ENCODE results near the gene PHLDB1. TPM values are rescaled to one million over a fixed set of nuclear protein-coding genes. Genes with fewer than 3 reads are reported as not detected.

Gene PHLDB1
- total and polyA plus RNA-seq, 4 donors, result 4.8 to 15.4 (median 6.0) TPM

GRCh38 chr11:118629761-118630661, 22.6 kb downstream of the PHLDB1 start:
- DNase-seq (ENCODE audit: low spot score), result no peak
- Histone ChIP-seq H3K9ac (ENCODE audit: low read depth in 1 of 2, low read length in 2 of 2) (no peak overlapping the region), H3K27ac (ENCODE audit: low read depth in 1 of 2, low read length in 2 of 2) (no peak overlapping the region), H3K4me1 (ENCODE audit: control insufficient read depth in 4 of 4, insufficient read depth in 4 of 4, low read length in 3 of 4) (peaks cover 0 to 10% (median 4%) of the 10 kb centered on the region in 4 donors), H3K27me3 (ENCODE audit: control insufficient read depth in 4 of 4, insufficient read depth in 4 of 4, low read length in 3 of 4) (no peaks in the 10 kb centered on the region), H3K36me3 (ENCODE audit: control insufficient read depth in 4 of 4, insufficient read depth in 3 of 4, low read depth in 1 of 4, low read length in 3 of 4) (peaks cover 0 to 3% (median 0%) of the 10 kb centered on the region in 4 donors), H3K9me3 (ENCODE audit: control insufficient read depth in 4 of 4, low read length in 3 of 4) (no peaks in the 10 kb centered on the region), H3K4me3 (ENCODE audit: low read depth in 1 of 3, low read length in 3 of 3) (no peak overlapping the region)
- WGBS, result 78% methylated on average over 6 of the region's 6 CpGs
- no peak for TF ChIP-seq FOXA2 (IDR thresholded peaks at IDR 0.05)
- no peak for TF ChIP-seq FOXA1 (IDR thresholded peaks at IDR 0.05)
- TF ChIP-seq GABPA (IDR thresholded peaks at IDR 0.05 in 1 of 2, conservative IDR thresholded peaks at IDR 0.05 in 1 of 2), result no peak

GRCh38 chr11:118631142-118631909, 23.9 kb downstream of the PHLDB1 start:
- no peak for DNase-seq (ENCODE audit: low spot score)
- 86% methylated on average over 14 of the region's 14 CpGs for WGBS
- H3K9ac ChIP-seq (ENCODE audit: low read depth in 1 of 2, low read length in 2 of 2), result no peak overlapping the region
- H3K9me3 ChIP-seq (ENCODE audit: control insufficient read depth in 4 of 4, low read length in 3 of 4), result no peaks in the 10 kb centered on the region
- TF ChIP-seq ZBTB33 (IDR thresholded peaks at IDR 0.05) (no peak), ATF3 (IDR thresholded peaks at IDR 0.05) (no peak), HNF4G (IDR thresholded peaks at IDR 0.05) (no peak), SP1 (IDR thresholded peaks at IDR 0.05) (no peak), FOXA2 (IDR thresholded peaks at IDR 0.05) (no peak), FOXA1 (IDR thresholded peaks at IDR 0.05) (no peak), EGR1 (IDR thresholded peaks at IDR 0.05; ENCODE audit: low read depth in 2 of 2) (no peak), NR2F2 (IDR thresholded peaks at IDR 0.05) (no peak), JUND (IDR thresholded peaks at IDR 0.05) (no peak), HNF4A (conservative IDR thresholded peaks at IDR 0.05) (no peak), MAX (IDR thresholded peaks at IDR 0.05) (no peak)
- peaks cover 0 to 3% (median 0%) of the 10 kb centered on the region in 4 donors for H3K36me3 ChIP-seq (ENCODE audit: control insufficient read depth in 4 of 4, insufficient read depth in 3 of 4, low read depth in 1 of 4, low read length in 3 of 4)
- no peaks in the 10 kb centered on the region for H3K27me3 ChIP-seq (ENCODE audit: control insufficient read depth in 4 of 4, insufficient read depth in 4 of 4, low read length in 3 of 4)
- no peak overlapping the region for H3K4me3 ChIP-seq (ENCODE audit: low read depth in 1 of 3, low read length in 3 of 3)
- peaks cover 0 to 15% (median 9%) of the 10 kb centered on the region in 4 donors for H3K4me1 ChIP-seq (ENCODE audit: control insufficient read depth in 4 of 4, insufficient read depth in 4 of 4, low read length in 3 of 4)
- no peak overlapping the region for H3K27ac ChIP-seq (ENCODE audit: low read depth in 1 of 2, low read length in 2 of 2)

GRCh38 chr11:118632577-118633318, 25.3 kb downstream of the PHLDB1 start:
- WGBS, result 90% methylated on average over 9 of the region's 9 CpGs
- Histone ChIP-seq H3K9ac (ENCODE audit: low read depth in 1 of 2, low read length in 2 of 2) (no peak overlapping the region), H3K4me1 (ENCODE audit: control insufficient read depth in 4 of 4, insufficient read depth in 4 of 4, low read length in 3 of 4) (peaks cover 0 to 15% (median 9%) of the 10 kb centered on the region in 4 donors), H3K27me3 (ENCODE audit: control insufficient read depth in 4 of 4, insufficient read depth in 4 of 4, low read length in 3 of 4) (no peaks in the 10 kb centered on the region), H3K9me3 (ENCODE audit: control insufficient read depth in 4 of 4, low read length in 3 of 4) (no peaks in the 10 kb centered on the region), H3K27ac (ENCODE audit: low read depth in 1 of 2, low read length in 2 of 2) (no peak overlapping the region), H3K36me3 (ENCODE audit: control insufficient read depth in 4 of 4, insufficient read depth in 3 of 4, low read depth in 1 of 4, low read length in 3 of 4) (no peaks in the 10 kb centered on the region), H3K4me3 (ENCODE audit: low read depth in 1 of 3, low read length in 3 of 3) (no peak overlapping the region)
- DNase-seq (ENCODE audit: low spot score), result no peak
- TF ChIP-seq FOXA1 (IDR thresholded peaks at IDR 0.05) (no peak), CTCF (IDR thresholded peaks at IDR 0.05; ENCODE audit: low read depth, low read length, missing input control) (no peak), GABPA (IDR thresholded peaks at IDR 0.05 in 1 of 2, conservative IDR thresholded peaks at IDR 0.05 in 1 of 2) (no peak), FOXA2 (IDR thresholded peaks at IDR 0.05) (no peak), REST (IDR thresholded peaks at IDR 0.05) (no peak), JUND (IDR thresholded peaks at IDR 0.05) (no peak), NR2F2 (IDR thresholded peaks at IDR 0.05) (no peak), YY1 (IDR thresholded peaks at IDR 0.05) (no peak), TAF1 (conservative IDR thresholded peaks at IDR 0.05) (no peak)
